GM12864 (cell line): ENCODE data around the gene KLLN.
A peak's percentile ranks its signal among the peaks of the same experiment; 100 is the strongest.
"Not testable (repeated sequence)": the region's sequence is repeated elsewhere in the genome, so short reads cannot be mapped to it uniquely, and the experiment has no call there.

Experiments used
- DNase-seq: peaks from one replicate; pipeline ENCODE4 v3.0.0-alpha.2; 2011; ENCODE audit warnings: low read depth
- H3K4me3 ChIP-seq: 2 replicates; pipeline ENCODE4 v1.5.1; 2011; ENCODE audit warnings: mild to moderate bottlenecking, low read depth, low read length, control low read depth
- CTCF ChIP-seq: IDR thresholded peaks from 2 replicates; pipeline ENCODE4 v1.5.1; 2011; ENCODE audit warnings: low read depth, mild to moderate bottlenecking, moderate library complexity, low read length, control low read depth, inconsistent platforms; ENCODE audit errors: missing control alignments

Gene KLLN

DNA sequence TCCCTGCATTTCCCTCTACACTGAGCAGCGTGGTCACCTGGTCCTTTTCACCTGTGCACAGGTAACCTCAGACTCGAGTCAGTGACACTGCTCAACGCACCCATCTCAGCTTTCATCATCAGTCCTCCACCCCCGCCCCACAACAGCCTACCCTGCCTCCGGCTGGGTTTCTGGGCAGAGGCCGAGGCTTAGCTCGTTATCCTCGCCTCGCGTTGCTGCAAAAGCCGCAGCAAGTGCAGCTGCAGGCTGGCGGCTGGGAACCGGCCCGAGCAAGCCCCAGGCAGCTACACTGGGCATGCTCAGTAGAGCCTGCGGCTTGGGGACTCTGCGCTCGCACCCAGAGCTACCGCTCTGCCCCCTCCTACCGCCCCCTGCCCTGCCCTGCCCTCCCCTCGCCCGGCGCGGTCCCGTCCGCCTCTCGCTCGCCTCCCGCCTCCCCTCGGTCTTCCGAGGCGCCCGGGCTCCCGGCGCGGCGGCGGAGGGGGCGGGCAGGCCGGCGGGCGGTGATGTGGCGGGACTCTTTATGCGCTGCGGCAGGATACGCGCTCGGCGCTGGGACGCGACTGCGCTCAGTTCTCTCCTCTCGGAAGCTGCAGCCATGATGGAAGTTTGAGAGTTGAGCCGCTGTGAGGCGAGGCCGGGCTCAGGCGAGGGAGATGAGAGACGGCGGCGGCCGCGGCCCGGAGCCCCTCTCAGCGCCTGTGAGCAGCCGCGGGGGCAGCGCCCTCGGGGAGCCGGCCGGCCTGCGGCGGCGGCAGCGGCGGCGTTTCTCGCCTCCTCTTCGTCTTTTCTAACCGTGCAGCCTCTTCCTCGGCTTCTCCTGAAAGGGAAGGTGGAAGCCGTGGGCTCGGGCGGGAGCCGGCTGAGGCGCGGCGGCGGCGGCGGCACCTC, at the start of gene KLLN, which contains the start of gene PTEN:
Gene KLLN, minus strand, starts transcription at position 481 of the 891 bp plus-strand sequence. CDS start 1,046 bp downstream, outside the sequence.
Gene PTEN, plus strand, starts transcription at position 573 of the 891 bp plus-strand sequence. CDS start 845 bp downstream, outside the sequence.
- H3K4me3 ChIP-seq = peak within 1 kb of the TSS; percentile 98
- no peak for TF ChIP-seq CTCF
- peak; percentile 81 for DNase-seq

GRCh38 chr10:87903396-87903795, 40.1 kb upstream of the KLLN start:
- DNase-seq, H3K4me3 ChIP-seq: not testable (repeated sequence)

GRCh38 chr10:87897957-87898356, 34.6 kb upstream of the KLLN start:
- not testable (repeated sequence) for DNase-seq

GRCh38 chr10:87896216-87896615, 32.9 kb upstream of the KLLN start:
- no peak overlapping the region for H3K4me3 ChIP-seq
- no peak for TF ChIP-seq CTCF
- DNase-seq = no peak

More at GRCh38 chr10:87897957-87898356, 34.6 kb upstream of the KLLN start:
- H3K4me3 ChIP-seq = not testable (repeated sequence)

DNA sequence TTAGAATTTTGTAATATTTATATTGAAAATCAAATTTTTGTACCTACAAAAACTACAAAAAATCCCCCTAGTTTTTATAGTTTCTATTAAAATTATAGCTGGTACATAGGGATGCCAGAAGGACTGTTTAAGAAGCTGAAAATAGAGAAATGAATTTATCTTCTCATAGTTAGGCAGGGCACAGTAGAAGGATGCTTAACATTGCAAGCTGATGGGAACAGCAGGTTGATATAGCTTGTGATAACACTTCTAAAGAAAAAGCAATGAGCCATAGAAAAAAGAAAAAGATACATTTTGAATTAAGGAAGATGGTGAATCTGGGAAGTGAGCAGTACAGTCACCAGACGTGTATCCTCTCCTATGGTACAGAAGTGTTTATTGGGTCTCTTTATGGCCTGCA, 32.1 kb upstream of the KLLN start:
- DNase-seq = no peak
- no peak overlapping the region for H3K4me3 ChIP-seq
- no peak for TF ChIP-seq CTCF

- no peak overlapping the region for H3K4me3 ChIP-seq
- DNase-seq = no peak
- TF ChIP-seq CTCF = no peak
Measured at GRCh38 chr10:87887548-87888289, 24.4 kb upstream of the KLLN start.

- no peak overlapping the region for H3K4me3 ChIP-seq
- DNase-seq = no peak
- TF ChIP-seq CTCF = no peak
Measured at GRCh38 chr10:87887146-87887545, 23.8 kb upstream of the KLLN start.

- no peak overlapping the region for H3K4me3 ChIP-seq
- TF ChIP-seq CTCF = no peak
- DNase-seq = no peak
Measured at GRCh38 chr10:87886635-87887034, 23.3 kb upstream of the KLLN start.
